Measurements from ENCODE around the gene ACTG1. TPM values are rescaled to one million over a fixed set of nuclear protein-coding genes. Genes with fewer than 3 reads are reported as not detected.
A peak's percentile ranks its signal among the peaks of the same experiment; 100 is the strongest.

ACTG1 gene
- total and polyA plus RNA-seq, 9 of the 15 experiments (the other 6 are each of a cell fraction or from before 2014, with no cell fraction given), result 224 to 1,775 (median 568) TPM

- TF ChIP-seq ZNF445 (CRISPR knock-in tag; IDR thresholded peaks at IDR 0.05; ENCODE audit: low read depth) (no peak), CBFB (CRISPR knock-in tag; IDR thresholded peaks at IDR 0.05) (no peak; the same call in 1 of the 2 replicates), ZBTB7A (IDR thresholded peaks at IDR 0.05; ENCODE audit: borderline replicate concordance, control insufficient read depth, low read depth, low read length) (peak; percentile 76; the same call in 1 of the 2 replicates), RBM25 (IDR thresholded peaks at IDR 0.05; ENCODE audit: low read depth, low read length, severe bottlenecking) (peak; percentile 99), ZBTB33 (CRISPR knock-in tag; IDR thresholded peaks at IDR 0.05) (peak; percentile 80), RBBP5 (IDR thresholded peaks at IDR 0.05; ENCODE audit: borderline replicate concordance, insufficient read depth, low read length, poor library complexity, severe bottlenecking) (no peak), ZNF79 (CRISPR knock-in tag; IDR thresholded peaks at IDR 0.05; ENCODE audit: low read depth) (no peak), KDM1A (IDR thresholded peaks at IDR 0.05) (peak; percentile 11 to 40; a peak in 2 of 4 replicates), ZNF668 (CRISPR knock-in tag; IDR thresholded peaks at IDR 0.05) (no peak), USF2 (CRISPR knock-in tag; IDR thresholded peaks at IDR 0.05) (0 out of 2 replicates have a peak, but pooled peaks have one; percentile 16), NFIC (IDR thresholded peaks at IDR 0.05) (0 out of 2 replicates have a peak, but pooled peaks have one; percentile 14), MXI1 (IDR thresholded peaks at IDR 0.05; ENCODE audit: low read depth, low read length) (no peak), ZBTB1 (CRISPR knock-in tag; IDR thresholded peaks at IDR 0.05; ENCODE audit: borderline replicate concordance, low read depth) (0 out of 2 replicates have a peak, but pooled peaks have one; percentile 49), KLF13 (tag; IDR thresholded peaks at IDR 0.05; ENCODE audit: borderline replicate concordance, low read depth) (no peak), ZNF140 (CRISPR knock-in tag; IDR thresholded peaks at IDR 0.05) (no peak), FOXJ3 (CRISPR knock-in tag; IDR thresholded peaks at IDR 0.05) (no peak)
- TF ChIP-seq, protein P1, sequence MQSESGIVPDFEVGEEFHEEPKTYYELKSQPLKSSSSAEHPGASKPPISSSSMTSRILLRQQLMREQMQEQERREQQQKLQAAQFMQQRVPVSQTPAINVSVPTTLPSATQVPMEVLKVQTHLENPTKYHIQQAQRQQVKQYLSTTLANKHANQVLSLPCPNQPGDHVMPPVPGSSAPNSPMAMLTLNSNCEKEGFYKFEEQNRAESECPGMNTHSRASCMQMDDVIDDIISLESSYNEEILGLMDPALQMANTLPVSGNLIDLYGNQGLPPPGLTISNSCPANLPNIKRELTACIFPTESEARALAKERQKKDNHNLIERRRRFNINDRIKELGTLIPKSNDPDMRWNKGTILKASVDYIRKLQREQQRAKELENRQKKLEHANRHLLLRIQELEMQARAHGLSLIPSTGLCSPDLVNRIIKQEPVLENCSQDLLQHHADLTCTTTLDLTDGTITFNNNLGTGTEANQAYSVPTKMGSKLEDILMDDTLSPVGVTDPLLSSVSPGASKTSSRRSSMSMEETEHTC (IDR thresholded peaks at IDR 0.05), result no peak
- TF ChIP-seq, protein P2, sequence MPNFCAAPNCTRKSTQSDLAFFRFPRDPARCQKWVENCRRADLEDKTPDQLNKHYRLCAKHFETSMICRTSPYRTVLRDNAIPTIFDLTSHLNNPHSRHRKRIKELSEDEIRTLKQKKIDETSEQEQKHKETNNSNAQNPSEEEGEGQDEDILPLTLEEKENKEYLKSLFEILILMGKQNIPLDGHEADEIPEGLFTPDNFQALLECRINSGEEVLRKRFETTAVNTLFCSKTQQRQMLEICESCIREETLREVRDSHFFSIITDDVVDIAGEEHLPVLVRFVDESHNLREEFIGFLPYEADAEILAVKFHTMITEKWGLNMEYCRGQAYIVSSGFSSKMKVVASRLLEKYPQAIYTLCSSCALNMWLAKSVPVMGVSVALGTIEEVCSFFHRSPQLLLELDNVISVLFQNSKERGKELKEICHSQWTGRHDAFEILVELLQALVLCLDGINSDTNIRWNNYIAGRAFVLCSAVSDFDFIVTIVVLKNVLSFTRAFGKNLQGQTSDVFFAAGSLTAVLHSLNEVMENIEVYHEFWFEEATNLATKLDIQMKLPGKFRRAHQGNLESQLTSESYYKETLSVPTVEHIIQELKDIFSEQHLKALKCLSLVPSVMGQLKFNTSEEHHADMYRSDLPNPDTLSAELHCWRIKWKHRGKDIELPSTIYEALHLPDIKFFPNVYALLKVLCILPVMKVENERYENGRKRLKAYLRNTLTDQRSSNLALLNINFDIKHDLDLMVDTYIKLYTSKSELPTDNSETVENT (CRISPR knock-in tag; IDR thresholded peaks at IDR 0.05), result 0 out of 2 replicates have a peak, but pooled peaks have one; percentile 69
- TF ChIP-seq, protein P3, sequence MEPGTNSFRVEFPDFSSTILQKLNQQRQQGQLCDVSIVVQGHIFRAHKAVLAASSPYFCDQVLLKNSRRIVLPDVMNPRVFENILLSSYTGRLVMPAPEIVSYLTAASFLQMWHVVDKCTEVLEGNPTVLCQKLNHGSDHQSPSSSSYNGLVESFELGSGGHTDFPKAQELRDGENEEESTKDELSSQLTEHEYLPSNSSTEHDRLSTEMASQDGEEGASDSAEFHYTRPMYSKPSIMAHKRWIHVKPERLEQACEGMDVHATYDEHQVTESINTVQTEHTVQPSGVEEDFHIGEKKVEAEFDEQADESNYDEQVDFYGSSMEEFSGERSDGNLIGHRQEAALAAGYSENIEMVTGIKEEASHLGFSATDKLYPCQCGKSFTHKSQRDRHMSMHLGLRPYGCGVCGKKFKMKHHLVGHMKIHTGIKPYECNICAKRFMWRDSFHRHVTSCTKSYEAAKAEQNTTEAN (CRISPR knock-in tag; IDR thresholded peaks at IDR 0.05), result no peak
These were observed 24.9 kb downstream of the ACTG1 start (continued) for GRCh38 chr17:81487487-81488275.

All from K562 (cell line).